Stimulated activated CD8-positive, alpha-beta memory T cell treated with anti-CD3 and anti-CD28 coated beads, Interleukin-4, amount 100 ng/mL, for 24 hours (primary cell): ENCODE measurements around the gene TXNDC9.
"Not testable (repeated sequence)": the region's sequence is repeated elsewhere in the genome, so short reads cannot be mapped to it uniquely, and the experiment has no call there.

Source experiments
- DNase-seq: peaks from one replicate; pipeline ENCODE4 v3.0.0-alpha.2; 2020; ENCODE audit warnings: low read depth

Gene TXNDC9

GRCh38 chr2:99325384-99325783, 10.7 kb downstream of the TXNDC9 start:
- no peak for DNase-seq

- DNase-seq: not testable (repeated sequence)
These were observed 18.3 kb downstream of the TXNDC9 start for GRCh38 chr2:99317873-99318200.

- DNase-seq: no peak
These were observed 18.8 kb downstream of the TXNDC9 start for GRCh38 chr2:99317161-99317872.

- DNase-seq: not testable (repeated sequence)
These were observed 35.0 kb downstream of the TXNDC9 start, which contains the start of gene LYG1 for GRCh38 chr2:99301097-99301496. Gene LYG1, minus strand, starts transcription at chr2:99301197. Its CDS starts 5,527 bp downstream, at chr2:99295670.

- DNase-seq: no peak
These were observed 36.6 kb downstream of the TXNDC9 start for GRCh38 chr2:99299580-99299979.

- DNase-seq: no peak
These were observed 38.1 kb downstream of the TXNDC9 start for GRCh38 chr2:99297994-99298393.

GRCh38 chr2:99285526-99285925, 50.6 kb downstream of the TXNDC9 start:
- DNase-seq: no peak

GRCh38 chr2:99279969-99280695, 56.0 kb downstream of the TXNDC9 start:
- no peak for DNase-seq

- DNase-seq: no peak
These were observed 57.3 kb downstream of the TXNDC9 start for GRCh38 chr2:99278793-99279291.

GRCh38 chr2:99278195-99278765, 57.9 kb downstream of the TXNDC9 start:
- not testable (repeated sequence) for DNase-seq

GRCh38 chr2:99275882-99276281, 60.3 kb downstream of the TXNDC9 start:
- DNase-seq: no peak
